Globus pallidus (tissue), 1 donor: ENCODE measurements around the gene ACP1.
A peak's percentile ranks its signal among the peaks of the same experiment; 100 is the strongest.

Source experiments
- DNase-seq: peaks from one replicate; pipeline ENCODE4 v3.0.0-alpha.2; 2015; ENCODE audit warnings: low spot score

The ACP1 gene

DNA sequence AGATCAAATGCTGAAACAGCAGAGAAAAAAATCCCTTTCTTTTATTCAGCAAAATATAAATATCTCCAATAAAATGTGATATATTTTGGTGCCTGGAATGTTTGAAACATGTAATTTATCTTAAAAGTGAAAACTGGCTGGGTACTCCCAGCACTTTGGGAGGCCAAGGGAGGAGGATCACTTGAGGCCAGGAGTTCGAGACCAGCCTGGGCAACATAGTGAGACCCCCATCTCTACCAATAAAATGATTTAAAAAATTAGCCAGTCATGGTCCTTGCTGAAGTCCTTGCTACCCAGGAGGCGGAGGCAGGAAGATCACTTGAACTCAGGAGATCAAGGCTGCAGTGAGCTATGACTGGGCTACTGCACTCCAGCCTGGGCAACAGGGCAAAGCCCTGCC is 9.6 kb upstream of the ACP1 start:
- DNase-seq, result no peak

DNA sequence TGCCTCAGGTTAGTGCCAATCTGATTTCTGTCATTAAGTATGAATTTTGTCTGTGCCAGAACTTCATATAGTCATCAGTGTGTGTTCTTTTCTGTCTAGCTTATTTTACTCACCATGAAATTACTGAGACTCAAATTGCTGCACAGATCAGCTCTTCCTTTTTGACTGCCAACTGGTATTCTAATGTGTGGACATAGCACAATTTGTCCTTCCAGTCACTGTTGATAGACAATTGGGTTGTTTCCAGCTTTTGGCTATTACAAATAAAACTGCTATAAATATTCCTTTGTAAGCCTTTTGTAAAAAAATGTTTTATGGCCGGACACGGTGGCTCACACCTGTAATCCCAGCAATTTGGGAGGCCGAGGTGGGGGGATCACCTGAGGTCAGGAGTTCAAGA is 8.7 kb upstream of the ACP1 start:
- DNase-seq, result no peak

DNA sequence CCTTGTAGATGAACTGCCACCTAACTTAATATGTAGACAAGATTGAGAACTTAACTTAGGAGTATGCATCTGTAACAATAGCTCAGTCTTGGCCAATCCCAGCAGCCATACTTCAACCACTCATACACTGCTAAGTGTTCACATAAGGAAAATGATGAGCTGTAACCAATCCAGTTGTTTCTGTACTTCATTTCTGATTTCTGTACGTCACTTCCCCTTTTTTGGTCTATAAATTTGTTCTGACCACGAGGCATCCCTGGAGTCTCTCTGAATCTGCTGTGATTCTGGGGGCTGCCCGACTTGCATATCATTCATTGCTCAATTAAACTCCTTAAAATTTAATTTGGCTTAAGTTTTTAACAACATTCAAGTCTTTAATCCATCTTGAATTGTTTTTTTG is 7.3 kb upstream of the ACP1 start:
- no peak for DNase-seq

DNA sequence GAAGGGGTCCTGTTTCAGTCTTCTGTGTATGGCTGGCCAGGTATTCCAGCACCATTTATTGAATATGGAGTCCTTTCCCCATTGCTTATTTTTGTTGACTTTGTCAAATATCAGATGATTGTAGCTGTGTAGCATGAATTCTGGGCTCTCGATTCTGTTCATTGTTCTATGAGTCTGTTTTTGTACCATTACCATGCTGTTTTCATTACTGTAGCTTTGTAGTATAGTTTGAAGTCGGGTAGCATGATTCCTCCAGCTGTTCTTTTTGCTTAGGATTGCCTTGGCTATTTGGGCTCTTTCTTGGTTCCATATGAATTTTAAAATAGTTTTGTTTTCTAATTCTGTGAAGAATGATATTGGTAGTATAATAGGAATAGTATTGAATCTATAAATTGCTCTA is 6.9 kb upstream of the ACP1 start:
- DNase-seq, result no peak

DNA sequence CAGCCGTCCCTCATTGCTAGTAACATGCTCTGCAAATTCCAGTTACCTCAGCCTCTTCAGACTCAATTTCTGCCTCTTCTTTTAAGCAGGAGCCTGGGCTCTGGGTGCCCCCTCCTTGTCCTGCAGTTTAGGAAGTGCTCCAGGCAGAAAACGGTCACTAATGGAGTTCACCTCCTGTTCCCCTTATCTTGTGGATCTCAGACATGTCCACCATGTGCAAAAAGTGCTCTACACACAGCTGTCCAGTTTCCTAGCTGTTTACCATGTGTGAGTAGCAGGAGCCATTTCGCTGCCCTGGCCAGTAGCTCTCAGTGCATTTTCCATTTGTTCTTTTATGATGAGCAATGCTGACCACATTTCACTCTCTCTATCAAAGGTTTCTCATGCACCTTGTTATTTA is 5.8 kb upstream of the ACP1 start:
- no peak for DNase-seq

DNA sequence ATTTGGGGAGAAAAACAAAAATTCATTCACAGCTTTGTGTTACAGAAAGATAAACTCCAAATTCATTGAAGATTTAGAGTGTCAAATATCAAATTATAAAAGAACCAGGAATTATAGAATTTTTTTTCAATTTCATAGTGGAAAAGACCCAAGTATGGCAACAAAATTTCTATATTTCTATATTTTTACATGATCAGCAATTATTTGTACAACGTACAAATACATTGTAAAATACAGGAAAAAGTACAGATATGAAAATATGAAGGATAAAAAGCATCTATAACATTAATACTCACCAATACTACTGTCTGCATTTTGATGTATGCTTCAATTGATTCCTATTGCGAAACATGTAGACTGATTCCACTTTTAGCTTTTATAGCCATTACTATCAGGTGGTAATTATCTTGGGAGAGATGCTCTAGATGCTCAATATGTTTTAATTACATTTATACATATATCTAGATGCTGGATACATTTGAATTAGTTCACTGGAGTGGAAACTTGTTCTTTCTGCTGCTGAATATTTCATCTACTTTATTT is 4.9 kb upstream of the ACP1 start:
- no peak for DNase-seq

DNA sequence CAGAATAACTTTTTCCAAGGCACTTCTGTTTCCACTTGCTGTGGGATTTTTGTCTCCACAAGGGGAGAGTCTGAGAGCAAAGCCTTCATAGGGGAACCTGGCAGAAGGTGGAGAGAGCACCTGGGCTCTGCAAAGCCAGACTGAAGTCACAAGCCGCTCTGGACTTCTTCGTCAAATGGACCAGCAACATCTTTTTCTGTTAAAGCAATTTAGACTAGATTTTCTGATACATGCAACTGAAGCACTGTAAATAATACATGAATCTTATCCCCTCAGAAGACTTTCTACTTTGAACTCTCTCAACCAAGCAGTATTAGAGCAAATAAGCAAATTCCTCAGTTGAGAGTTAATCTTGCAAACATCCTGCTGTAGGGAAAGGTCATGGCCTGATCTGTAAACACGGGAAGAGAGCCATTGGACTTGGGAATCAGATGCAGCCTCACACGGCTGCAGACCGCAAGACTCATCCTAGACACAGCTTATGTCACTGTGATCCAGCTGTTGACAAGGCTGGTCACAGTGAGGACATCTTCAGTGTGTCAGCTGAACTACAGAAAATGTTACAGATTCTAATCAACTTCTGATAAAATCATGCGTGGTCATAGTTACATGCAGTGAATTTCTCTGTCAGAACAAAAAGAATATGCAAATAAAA is 4.1 kb upstream of the ACP1 start:
- DNase-seq, result peak; percentile 53

DNA sequence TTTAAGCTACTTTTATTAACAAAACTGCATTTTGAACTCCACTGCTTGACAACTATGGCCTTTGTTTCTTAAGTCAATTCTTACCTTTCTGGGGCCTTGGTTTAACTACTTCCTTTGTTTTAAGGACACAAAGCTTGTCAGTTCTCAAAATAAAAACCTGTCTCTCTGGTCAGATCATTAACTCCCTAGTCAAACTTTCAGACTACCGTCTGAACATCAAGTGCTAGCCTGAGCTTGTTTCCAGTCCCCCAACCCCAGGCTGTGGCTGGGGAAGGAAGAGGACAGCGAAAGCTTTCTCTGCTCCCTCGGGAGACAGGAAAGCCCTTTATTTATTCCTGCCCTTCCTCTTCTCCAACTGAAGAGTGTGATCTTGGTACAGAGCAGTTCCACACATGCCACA is 2.6 kb upstream of the ACP1 start:
- no peak for DNase-seq

DNA sequence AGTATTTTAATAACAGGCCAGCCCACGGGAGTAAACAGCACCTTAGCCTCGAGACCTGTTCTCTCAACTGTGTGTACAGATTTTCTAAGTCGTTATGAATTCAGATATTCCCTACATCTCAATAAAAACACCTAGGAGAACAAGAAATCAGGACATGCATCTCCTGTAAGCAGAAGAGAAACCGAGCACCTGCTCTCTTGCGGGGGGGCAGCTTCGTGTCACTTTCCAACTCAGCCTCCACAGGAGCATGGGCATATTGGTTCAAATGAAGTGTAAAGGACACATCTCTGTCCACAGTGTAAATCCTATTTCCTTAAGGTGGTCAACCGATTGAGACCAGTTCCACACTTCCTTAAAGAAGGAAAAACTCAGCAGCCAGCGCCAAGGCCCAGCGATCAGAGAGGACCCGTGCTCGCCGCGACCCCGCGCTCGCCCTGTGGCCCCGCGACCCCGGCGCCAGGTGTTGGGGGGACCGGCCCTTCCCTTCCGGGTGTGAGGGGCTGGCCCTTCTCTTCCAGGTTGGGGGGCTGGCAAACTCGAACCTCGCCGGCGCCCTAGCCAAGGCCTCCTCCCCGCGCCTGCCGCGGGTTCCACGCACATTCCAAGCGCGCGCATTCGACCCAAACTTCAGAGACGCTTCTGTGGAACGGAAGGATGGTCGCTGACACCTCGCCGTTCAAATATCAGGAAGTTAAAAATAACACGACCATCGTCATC is 1.6 kb upstream of the ACP1 start:
- DNase-seq, result no peak

DNA sequence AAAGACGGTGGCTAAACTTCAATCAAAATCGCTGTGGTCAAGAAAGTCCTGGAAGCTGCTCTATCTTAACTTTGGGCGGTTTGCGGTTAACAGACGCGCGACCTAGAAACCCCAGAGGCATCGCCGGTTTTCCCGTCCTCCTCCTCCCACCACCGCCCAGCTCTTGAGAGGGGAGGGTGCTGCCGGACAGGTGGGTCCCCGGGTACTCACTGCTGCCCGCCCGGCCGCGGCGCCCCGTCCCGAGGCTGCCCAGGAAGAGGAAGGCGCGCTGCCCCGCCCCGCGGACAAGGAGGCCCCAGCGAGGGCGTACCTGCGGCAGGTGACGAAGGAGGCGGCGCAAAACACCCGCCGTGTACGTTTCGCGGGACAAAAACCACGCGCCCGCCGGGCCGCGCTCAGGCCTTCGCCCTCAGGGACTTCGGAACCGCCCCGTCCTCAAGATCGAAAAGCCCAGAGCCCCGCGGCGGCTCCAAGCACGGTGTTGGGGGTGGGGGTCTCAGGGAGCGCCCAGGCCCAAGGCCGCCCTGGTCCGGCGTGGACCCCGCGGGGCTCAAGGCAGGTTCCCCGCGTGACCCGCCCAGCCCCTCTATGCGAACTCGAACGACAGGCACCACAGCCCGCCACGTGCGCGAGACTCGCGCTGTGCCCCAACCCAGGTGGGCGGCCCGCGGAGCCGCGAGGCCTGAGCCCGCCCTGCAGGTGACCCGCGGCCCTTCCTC is 814 bp upstream of the ACP1 start, which contains the start of gene SH3YL1:
Gene SH3YL1 (minus strand): TSS at position 259 of the 719 bp plus-strand sequence. CDS start 48 bp downstream, at position 211.
- no peak for DNase-seq

DNA sequence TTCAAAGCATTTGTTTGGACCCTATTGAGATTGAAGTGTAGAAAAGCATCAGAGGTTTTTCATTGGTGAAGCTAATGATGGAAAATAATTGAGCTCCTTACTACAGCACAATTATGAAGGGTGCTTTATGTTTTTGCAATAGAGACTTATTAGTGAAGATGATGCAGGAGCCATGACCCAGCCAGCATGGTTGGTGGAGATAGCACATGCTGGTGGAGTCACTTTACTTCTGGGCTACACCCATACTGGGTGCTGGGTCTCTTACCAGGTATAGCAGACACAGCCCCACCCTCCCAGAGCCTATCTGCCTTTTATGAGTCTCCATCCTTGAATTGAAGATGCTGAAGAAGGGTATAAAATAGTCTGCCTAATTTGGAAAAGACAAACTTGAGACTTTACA is 3.6 kb downstream of the ACP1 start:
- DNase-seq, result no peak

DNA sequence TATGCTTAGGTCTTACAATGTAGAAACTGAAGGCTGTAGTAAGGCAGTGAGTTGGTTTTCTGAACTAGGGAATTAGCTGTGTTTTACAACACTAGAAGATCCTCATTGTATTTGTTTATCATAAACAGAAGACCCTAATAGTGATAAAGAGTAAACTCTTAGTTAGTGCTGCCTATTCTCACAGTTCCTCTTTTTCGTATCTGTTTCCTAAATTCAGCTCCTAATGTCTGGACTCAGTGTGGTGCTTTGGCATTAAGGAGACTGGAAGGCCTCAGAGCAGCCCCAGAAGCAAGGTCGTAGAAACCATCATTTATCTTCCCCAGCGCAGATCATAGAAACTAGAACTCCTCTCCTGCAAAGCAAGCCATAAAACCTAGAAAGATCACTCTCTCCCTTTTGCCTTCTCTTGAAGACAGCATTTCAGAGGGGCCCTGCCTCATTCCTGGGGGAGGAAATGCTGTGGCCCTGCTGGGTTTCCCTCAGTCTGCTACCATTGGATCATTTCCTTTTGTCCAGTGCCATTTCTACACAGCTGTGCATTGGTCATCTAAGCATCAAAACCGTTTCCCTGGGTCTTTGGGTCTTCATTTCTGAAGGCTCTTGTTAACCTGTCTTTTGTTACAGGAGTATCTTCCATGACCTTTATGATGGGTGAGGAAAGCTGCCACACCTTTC is 4.7 kb downstream of the ACP1 start:
- no peak for DNase-seq

DNA sequence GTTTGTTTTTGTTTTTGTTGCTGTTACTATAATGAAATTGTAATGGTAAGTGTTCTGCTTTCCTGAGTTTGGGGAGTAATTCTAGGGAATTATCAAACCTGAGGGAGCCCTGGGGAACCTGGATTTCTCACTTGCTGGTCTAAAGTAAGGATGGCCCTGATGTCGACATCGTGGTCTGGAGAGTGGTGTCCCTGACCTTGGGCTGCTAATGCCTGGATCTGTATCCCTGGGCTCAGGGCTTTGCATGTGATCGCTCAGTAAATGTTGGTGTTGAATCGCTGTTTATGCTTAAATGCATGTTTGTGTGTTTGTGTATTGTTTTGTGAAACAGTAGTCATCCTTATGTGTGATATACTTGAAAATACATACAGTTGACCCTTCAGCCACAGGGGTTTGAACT is 6.1 kb downstream of the ACP1 start:
- no peak for DNase-seq

DNA sequence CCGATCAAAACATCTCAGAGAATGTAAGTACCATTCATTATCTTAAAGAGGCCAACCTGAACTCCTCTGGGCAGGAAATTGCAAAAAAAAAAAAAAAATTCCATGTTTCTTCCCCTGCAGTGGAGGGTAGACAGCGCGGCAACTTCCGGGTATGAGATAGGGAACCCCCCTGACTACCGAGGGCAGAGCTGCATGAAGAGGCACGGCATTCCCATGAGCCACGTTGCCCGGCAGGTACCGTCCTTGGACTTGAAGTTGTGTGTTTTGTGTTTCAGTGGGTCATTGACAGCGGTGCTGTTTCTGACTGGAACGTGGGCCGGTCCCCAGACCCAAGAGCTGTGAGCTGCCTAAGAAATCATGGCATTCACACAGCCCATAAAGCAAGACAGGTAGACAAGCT is 7.2 kb downstream of the ACP1 start:
- DNase-seq, result no peak

DNA sequence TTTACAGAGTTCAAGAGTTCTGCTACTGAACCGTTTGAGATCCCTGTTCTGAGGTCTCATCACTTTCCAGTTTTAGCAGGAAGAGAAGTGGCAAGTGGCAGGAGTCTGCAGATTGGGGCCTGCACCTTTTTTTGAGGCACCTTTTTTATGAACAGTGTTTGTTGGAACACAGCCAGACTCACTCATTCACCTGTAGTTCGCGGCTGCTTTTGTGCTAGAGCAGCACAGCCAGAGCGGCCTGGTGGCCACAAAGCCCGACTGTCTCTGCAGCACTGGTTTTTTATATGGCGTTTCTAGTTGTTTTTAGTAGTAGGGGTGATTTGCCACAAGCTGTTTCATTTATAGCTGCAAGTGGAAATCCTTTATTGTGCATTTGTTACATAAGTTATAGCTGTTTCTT is 8.6 kb downstream of the ACP1 start:
- DNase-seq, result no peak

DNA sequence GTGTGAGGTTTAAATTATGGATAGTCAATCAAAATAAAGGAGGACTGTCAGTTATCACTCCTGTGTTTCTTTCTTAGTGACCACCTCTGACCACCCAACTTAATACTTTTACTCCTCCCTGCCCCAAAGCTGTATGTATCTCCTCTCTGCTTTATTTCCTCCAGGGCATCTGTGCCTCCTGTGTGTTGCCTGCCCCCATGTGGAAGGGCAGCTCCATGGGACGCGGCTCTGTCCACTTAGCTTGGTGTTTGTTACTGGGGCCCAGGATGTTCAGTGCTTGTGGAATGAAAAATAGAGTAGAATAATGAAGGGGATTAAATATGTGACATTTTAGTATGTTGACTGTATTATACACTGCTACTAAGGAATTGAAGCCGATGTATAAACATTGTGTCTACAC is 9.8 kb downstream of the ACP1 start:
- DNase-seq, result no peak

DNA sequence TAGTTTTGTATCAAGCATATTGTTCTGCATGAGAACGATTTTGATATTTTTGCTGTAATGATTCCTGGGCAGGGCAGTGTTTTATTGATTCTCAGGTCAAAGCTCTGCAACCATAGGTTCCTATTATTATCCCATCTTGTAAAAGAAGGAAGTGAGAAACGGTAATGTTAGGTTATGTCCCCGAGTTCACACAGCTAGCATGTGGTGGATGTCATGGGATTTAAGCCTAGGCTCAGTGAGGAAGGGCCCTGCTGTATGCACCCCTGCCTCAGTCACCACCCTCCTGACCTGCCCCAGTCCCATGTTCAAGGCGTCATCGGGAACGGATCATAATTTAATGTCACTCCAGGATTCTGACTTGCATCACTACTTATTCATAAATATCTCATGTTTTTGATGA is 10.7 kb downstream of the ACP1 start:
- peak; percentile 38 for DNase-seq

DNA sequence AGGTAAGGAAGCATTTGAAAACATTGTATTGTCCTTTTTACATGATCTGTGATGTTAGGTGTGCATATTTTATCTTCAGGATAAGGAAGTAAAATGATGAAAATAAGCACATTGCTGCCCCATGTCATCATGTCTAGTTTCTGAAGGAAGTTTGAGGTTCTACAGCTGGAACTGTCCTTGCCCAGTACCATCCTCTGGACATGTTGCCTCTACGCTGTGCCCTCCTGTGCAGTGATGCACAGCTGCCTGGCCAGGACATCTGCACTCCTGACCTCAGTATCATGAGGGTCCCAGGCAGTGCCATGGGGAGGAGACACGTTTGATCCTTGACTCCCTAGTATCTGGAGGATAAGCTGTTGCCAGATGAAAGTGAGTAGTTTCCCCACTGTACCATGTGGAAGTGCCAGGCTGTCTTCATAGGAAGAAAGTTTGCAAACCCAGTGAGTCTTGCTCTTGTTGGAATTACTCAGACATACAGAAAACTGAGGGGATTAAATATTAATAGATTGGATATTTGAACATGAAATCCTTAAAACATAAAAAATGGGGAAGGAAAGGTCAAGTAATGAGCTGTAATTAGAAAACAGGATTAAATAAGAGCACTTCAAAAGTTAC is 13.7 kb downstream of the ACP1 start:
- DNase-seq, result no peak

DNA sequence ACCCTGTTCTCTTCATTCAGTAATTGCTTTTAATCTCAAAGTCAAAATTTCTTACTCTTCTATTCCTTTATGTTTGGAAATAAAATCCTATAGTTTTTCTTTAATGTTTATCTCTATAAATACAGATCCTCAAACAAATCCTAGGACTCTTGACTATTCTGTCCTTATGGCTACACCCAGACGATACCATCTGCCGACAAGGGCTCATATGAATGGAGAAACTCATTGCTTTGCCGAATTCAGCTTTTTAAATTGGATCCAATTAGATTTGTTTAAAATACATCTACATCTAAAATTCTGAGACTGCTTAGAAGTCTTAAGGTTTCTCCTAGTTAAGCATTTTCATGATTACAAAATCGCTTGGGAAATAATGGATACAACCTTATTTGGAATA is 14.2 kb downstream of the ACP1 start:
- no peak for DNase-seq

DNA sequence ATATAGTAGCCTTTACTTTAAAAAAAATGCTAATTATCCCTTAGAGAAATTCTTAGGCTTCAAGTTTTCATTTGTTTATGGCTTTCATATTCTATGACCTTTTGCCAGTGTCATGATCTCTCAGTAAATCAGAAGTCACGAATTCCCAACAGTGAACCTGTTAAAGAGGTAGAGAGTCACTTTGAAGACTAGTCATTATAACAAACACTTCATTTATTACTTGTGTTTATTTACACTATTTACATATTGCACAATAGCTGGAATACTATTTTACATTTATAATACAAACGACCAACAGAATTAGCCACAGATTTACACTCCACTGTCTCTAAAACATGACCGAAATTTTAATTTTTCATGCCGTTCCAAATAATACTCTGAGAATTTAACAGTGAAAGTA is 14.6 kb downstream of the ACP1 start:
- DNase-seq, result no peak

DNA sequence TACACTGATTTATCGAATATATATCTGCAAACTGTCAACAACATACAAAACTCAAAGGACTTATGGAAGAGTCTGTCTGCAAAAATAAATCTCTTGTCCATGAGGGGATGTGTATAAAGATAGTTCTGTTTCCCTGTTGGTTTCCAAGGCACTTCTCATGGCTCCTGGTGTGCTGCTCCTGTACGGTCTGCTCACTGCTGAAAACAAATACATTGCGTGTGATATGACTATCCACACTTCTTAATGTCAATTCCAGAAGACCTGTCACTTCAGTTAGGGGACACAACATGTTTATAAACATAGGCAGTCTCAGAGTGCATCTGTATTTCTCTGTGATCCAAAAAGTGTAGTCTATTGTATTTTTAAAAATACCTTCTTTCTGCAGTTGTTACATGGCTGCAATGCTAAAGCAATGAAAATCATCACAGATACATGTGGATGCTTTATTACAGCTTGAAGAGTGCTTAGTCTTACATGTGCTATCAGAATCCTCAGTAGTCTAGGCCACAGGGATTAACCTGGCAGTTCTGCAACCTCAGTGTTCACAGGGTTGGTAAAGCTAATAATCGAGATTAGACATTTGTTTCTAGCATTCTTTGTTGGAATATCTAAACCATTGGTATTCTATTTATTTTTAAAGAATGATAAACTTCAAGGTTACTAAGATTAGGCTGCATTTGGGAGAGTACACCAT is 15.4 kb downstream of the ACP1 start:
- DNase-seq, result no peak
